DOHH2 (cell line): ENCODE measurements around the gene GUK1.

ENCODE experiments used
- CTCF ChIP-seq: fragments of 200-600 bp; sonication (generic); IDR thresholded peaks from one replicate; pipeline ENCODE4 v1.5.1; 2014; ENCODE audit warnings: antibody characterized with exemption, mild to moderate bottlenecking, low read depth, low read length; ENCODE audit not compliant: poor library complexity, severe bottlenecking
- EZH2phosphoT487 ChIP-seq: fragments of 200-600 bp; sonication (generic); IDR thresholded peaks from 2 replicates; pipeline ENCODE4 v1.6.1; 2017; ENCODE audit warnings: borderline replicate concordance, mild to moderate bottlenecking, antibody characterized with exemption, low read length, moderate library complexity, mixed read lengths

DNA sequence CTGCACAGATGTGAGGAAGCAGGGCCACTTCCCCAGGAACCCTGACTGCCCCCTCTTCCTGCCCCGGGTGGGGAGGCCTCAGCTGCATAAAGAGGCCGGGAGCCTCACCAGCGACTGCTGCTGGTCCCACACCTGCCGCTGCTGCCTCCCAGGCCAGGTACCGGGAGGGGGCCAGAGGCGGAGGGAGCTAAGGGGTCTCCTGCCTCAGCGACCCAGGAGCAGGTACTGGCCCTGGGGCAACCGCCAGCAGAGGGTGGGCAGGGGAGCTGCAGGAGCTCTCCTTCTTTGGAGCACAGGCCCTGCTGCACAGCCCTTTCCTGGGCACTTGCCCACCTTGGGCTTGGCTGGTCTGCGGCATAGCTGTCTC is 16.4 kb downstream of the GUK1 start:
- TF ChIP-seq CTCF (no peak), EZH2phosphoT487 (no peak)
